Anterior cingulate cortex (tissue), 58 donors: ENCODE measurements around the gene DHDH.
"Not testable (repeated sequence)": the region's sequence is repeated elsewhere in the genome, so short reads cannot be mapped to it uniquely, and the experiment has no call there.

Experiments
- DNase-seq, 58 donors: peaks; one replicate each; lab custom pipeline; 2025; lab: John Stamatoyannopoulos, UW

The DHDH gene

DNA sequence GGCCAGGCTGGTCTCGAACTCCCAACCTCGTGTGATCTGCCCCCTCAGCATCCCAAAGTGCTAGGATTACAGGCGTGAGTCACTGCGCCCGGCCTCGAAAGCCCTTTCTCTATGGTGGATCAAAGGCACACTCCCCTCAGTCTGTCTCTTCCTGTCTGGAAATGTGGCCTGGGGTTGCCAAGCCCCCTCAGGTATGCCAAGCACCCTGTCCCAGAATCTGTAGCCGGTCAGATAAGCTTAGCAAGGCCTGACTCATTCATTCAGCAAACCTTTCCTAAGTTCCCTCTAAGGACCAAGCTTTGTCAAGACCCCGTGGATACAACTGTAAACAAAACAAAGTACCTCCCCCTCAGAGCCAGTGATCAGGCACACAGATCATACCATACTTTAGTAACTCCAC lies 19.3 kb upstream of the DHDH start:
- no peak for DNase-seq

DNA sequence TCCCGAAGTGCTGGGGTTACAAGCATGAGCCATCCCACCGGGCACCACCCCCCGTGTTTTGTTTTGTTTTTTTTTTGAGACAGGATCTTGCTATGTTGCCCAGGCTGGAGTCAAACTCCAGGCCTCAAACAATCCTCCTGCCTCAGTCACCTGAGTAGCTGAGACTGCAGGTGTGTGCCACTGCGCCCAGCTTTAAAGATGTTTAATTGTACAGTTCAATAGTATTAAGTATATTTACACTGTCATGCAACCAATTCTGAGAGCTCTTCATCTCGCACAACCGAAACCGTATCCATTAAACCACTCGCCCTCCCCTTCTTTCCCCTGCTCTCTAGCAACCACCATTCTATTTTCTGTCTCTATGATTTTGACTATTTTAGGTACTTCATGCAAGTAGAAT lies 17.7 kb upstream of the DHDH start:
- no peak for DNase-seq

DNA sequence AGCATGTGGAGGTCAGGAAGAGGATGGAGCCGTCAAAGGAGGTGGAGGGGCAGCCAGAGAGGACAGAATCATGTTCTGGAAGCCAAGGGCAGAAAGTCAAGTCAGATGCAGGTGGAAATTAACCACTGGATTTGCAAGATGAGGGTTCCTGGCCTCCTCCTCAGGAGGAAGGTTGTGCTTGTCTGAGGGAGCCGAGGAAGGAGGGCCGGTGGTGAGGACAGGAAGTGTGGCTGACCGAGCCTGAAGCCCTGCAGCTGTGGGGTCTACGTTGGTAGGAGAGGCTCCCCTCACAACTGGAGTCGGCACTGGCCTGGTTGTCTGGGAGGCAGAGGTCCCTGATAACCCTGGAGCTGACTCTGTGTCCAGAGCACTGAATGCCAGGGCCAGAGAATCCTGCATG lies 15.4 kb upstream of the DHDH start:
- DNase-seq = no peak

DNA sequence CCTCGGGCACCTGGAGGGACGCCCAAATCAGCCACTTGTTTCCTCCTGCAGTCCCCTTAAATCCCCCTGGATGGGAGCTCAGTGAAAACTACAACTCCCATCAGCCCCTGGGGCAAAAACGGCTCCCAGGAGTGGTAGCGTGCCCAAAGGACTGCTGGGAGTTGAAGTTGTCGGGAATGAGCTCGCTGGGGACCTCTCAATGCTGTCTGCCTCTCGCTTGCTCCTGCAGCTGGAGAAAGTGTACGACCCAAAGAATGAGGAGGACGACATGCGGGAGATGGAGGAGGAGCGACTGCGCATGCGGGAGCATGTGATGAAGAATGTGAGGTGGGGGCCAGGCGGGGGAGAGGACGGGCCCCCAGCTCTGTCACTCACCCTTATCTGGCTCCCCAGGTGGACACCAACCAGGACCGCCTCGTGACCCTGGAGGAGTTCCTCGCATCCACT lies 14.7 kb upstream of the DHDH start:
- peak in 7 of 58 donors; percentile 2 to 28 (median 10) for DNase-seq

DNA sequence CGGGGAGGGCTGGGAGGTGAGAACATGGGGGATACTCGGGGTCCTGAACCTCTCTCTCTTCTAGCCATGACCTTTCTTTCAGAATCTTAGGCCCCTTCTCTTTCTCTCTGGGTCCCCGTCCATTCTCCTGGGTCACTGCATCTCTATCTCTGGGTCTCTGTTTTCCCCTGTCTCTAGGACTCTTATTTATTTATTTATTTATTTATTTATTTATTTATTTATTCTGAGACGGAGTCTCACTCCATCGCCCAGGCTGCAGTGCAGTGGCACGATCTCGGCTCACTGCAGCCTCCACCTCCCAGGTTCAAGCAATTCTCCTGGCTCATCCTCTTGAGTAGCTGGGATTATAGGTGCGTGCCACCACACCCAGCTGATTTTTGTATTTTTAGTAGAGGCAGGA lies 14.2 kb upstream of the DHDH start:
- DNase-seq = not testable (repeated sequence)

DNA sequence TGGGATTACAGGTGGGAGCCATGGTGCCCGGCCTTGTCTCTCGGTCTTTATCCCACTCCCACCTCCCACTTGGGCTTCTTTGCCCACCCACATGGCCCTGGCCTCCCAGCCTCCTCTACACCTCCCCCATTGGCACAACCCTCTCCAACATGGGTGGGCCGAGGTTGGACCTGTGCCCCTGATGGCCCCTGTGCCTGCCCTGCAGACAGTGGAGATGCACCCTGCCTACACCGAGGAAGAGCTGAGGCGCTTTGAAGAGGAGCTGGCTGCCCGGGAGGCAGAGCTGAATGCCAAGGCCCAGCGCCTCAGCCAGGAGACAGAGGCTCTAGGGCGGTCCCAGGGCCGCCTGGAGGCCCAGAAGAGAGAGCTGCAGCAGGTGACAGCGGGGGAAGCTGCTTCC lies 12.6 kb upstream of the DHDH start:
- DNase-seq = no peak

DNA sequence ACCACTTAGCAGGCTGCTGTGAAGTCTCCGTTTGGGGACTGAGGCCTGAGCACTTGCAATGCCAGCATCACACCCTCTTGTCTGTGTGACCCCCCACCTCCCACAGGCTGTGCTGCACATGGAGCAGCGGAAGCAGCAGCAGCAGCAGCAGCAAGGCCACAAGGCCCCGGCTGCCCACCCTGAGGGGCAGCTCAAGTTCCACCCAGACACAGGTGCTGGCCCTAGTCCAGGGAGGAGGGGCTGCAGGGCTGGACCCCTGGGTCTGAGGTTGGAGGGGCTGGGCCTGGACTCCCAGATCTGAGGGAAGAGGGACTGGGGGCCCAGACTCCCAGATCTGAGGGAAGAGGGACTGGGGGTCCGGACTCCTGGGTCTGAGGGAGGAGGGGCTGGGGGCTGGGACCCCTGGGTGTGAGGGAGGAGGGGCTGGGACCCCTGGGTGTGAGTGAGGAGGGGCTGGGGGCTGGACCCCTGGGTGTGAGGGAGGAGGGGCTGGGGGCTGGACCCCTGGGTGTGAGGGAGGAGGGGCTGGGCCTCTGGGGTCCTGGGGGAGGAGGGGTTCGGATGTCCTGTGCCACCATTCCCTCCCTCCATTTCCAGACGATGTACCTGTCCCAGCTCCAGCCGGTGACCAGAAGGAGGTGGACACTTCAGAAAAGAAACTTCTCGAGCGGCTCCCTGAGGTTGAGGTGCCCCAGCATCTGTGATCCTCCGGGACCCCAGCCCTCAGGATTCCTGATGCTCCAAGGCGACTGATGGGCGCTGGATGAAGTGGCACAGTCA lies 11.6 kb upstream of the DHDH start:
- no peak for DNase-seq

DNA sequence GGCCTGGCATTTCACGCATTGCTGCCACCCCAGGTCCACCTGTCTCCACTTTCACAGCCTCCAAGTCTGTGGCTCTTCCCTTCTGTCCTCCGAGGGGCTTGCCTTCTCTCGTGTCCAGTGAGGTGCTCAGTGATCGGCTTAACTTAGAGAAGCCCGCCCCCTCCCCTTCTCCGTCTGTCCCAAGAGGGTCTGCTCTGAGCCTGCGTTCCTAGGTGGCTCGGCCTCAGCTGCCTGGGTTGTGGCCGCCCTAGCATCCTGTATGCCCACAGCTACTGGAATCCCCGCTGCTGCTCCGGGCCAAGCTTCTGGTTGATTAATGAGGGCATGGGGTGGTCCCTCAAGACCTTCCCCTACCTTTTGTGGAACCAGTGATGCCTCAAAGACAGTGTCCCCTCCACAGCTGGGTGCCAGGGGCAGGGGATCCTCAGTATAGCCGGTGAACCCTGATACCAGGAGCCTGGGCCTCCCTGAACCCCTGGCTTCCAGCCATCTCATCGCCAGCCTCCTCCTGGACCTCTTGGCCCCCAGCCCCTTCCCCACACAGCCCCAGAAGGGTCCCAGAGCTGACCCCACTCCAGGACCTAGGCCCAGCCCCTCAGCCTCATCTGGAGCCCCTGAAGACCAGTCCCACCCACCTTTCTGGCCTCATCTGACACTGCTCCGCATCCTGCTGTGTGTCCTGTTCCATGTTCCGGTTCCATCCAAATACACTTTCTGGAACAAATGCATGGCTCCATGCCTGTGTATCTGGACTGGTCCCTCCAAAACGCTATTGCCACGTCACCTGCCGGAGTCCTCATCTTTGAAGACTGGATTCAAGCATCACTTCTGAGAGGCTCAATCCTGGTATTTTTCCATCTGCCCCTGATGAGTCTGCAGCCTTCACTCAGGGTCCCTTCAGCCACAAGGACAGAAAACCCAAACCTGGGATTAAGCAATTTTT lies 10.7 kb upstream of the DHDH start:
- DNase-seq = no peak

DNA sequence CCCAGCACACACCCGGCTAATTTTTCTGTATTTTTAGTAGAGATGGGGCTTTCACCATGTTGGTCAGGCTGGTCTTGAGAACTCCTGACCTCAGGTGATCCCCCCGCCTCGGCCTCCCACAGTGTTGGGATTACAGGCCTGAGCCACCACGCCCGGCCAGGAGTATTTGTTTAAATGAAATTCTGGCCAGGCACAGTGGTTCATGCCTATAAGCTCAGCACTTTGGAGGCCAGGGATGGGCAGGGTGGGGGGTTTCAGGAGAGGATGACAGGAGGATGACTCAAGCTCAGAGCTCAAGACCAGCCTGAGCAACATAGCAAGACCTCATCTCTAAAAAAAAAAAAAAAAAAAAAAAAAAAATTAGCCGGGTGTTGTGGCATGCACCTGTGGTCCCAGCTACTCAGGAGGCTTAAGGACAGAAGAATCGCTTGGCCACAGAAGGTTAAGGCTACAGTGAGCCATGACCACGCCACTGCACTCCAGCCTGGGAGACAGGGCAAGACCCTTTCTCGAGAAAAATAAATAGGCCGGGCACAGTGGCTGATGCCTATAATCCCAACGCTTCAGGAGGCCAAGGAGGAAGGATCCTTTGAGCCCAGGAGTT lies 8.2 kb upstream of the DHDH start:
- DNase-seq = no peak

DNA sequence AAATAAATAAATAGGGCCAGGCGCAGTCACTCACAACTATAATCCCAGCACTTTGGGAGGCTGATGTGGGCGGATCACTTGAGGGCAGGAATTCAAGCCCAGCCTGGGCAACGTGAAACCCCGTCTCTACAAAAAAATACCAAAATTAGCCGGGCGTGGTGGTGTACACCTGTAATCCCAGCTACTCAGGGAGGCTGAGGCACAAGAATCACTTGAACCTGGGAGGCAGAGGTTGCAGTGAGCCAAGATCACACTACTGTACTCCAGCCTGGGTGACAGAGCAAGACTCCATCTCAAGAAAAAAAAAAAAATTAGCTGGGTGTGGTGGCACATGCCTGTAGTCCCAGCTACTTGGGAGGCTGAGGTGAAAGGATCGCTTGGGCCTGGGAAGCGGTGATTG lies 7.6 kb upstream of the DHDH start:
- DNase-seq = not testable (repeated sequence)

DNA sequence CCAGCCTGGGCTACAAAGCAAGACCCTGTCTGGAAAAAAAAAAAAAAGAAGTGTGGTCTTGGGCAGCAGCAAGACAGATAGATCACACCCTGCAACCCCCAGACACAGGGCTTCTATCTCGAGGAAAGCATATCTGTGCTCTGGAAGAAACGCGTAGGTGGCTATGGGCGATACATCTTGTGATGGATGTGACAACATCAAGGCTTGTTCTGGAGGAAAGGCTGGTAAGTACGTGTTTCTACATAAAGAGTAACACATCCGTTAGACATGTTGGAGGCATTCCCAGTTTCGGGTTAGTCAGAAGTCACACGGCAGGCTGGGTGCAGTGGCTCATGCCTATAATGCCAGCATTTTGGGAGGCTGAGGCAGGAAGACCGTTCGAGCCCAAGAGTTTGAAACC lies 6.6 kb upstream of the DHDH start:
- peak in 50 of 58 donors; percentile 4 to 85 (median 35) for DNase-seq

DNA sequence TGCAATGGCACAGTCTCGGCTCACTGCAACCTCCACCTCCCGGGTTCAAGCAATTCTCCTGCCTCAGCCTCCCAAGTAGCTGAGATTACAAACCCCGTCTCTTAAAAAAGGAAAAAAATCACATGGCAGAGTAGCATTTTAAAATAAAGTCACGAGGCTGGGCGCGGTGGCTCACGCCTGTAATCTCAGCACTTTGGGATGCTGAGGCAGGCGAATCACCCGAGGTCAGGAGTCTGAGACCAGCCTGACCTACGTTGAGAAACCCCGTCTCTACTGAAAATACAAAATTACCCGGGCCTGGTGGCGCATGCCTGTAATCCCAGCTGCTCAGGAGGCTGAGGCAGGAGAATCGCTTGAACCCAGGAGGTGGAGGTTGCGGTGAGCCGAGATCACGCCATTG lies 5.8 kb upstream of the DHDH start:
- not testable (repeated sequence) for DNase-seq

DNA sequence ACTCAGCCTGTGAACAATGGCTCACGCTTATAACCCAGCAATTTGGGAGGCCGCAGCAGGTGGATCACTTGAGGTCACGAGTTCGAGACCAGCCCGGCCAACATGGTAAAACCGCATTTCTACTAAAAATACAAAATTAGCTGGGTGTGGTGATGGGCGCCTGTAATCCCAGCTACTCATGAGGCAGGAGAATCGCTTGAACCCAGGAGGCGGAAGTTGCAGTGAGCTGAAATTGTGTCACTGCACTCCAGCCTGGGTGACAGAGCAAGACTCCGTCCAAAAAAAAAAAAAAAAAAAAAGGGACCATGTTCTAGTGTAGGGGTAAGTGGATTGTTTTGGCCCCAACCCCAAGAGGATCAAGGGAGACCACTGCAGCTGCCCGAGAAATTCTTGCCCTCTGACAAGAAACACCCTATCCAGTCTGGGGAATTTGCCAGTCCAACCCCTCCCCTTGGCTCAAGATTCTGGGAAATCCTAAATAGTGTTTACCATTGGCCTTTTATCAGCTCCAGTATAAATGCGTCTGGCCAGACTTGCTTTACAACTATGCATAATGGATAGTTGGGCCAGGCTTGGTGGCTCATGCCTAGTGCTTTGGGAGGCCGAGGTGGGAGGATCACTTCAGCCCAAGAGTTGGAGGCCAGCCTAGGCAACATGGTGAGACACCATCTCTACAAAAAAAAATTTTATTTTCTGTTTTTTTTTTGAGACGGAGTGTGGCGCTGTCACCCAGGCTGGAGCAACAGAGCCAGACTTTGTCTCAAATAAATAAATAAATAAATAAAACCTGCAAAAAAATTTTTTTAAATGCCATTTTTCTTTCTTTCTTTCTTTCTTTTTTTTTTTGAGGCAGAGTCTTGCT lies 5.1 kb upstream of the DHDH start:
- no peak for DNase-seq

DNA sequence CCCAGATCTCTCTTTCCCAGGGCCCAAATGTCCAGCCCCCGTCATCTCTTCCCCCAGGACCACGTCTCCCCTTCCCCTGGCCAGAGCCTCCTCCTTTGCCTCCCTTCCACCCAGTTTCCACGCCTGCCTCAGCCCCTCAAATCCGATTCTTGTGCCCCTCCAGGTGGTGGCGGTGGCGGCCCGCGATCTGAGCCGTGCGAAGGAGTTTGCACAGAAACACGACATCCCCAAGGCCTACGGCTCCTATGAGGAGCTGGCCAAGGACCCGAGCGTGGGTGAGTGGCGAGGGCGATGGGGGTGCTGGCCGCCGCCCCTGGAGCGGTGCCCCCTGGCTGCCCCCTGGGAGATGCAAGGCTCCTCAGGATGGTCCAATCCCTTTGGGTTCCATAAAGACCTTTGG lies 1.3 kb downstream of the DHDH start:
- no peak for DNase-seq

DNA sequence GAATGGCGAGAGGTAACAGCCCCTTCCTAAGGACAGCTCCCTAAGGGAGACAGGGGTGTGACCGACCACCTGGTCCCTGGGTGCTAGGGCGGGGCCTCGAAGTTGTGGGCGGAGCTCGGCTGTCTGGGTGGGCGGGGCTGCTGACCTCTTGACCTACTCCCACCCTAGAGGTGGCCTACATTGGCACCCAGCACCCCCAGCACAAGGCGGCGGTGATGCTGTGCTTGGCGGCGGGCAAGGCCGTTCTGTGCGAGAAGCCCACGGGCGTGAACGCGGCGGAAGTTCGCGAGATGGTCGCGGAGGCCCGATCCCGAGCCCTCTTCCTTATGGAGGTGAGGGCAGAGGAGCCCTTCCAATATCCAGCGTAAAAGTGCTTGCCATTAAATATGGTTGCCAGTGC lies 2.4 kb downstream of the DHDH start:
- no peak for DNase-seq

DNA sequence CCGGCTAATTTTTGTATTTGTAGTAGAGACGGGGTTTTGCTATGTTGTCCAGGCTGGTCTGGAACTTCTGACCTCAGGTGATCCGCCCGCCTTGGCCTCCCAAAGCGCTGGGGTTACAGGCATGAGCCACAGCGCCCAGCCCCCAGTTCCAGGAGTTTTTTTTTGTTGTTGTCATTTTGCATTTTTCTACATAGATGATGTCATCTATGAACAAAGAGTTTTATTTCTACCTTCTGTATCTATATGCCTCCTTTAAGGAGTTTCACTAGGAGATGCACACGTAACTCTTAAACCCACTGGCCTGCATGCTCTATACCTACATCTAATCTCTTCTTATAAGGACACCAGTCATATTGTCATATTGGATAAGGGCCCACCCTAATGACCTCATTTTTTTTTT lies 4.8 kb downstream of the DHDH start:
- DNase-seq = no peak

DNA sequence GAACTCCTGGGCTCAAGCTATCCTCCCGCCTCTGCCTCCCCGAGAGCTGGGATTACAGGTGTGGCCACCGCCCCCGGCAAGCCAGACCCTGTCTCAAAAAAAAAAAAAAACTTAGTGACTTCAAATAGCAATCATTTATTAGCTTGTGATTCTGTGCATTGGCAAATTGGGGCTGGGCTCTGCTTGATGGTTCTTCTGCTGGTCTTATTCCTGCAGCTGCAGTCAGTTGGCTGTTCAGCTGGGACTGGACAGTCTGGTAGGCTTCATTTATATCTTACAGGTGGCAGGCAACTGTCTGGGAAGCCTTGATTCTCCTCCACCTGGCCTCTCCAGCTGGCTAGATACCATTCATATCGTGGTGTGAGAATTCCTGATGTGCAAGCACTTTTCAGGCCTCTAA lies 7.4 kb downstream of the DHDH start:
- DNase-seq = no peak

DNA sequence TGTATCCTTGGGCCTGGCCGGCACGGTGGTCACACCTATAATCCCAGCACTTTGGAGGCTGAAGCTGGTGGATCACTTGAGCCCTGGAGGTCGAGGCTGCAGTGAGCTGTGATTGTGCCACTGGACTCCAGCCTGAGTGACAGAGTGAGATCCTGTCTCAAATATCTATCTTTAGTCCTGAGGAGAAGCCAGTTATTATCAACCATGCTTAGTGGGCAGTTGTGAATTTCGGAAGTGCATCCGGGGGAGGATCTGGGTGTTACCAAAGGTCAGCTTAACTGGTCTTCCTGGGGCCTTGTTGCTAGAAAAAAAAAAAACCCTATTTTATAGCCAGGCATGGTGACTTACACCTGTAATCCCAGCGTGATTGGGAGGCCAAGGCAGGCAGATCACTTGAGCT lies 9.6 kb downstream of the DHDH start:
- no peak for DNase-seq

DNA sequence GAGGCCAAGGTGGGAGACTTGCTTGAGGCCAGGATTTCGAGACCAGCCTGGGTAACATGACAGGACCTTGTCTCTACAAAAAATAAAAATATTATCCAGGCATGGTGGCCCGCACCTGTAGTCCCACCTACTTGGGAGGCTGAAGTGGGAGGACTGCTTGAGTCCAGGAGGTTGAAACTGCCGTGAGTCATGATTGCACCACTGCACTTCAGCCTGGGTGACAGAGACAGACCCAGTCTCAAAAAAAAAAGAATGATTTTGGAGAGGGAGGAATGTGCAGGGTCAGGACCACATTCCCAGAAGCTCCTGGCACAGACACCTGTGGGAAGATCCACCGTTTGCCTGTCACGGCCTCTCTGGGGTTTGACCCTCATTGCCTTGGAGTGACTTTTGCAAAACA lies 11.9 kb downstream of the DHDH start:
- DNase-seq = no peak

DNA sequence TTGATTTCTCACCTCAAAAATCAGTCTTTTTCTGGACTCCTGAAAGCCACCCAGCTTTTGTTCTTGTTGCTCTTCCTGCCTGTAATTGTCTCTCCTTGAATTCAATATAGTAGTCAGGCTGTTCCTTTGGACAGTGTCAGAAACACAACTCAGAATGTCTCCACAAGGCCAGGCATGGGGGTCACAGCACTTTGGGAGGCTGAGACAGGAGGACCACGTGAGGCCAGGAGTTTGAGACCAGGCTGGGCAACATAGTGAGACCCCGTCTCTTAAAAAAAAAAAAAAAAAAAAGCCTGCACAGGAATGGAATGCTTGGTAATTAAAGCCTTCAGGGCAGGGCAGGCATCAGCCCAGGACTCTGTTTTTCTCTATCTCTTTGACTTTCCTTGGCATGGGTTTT lies 12.3 kb downstream of the DHDH start:
- DNase-seq = no peak
